HG03460 (cell line): ENCODE measurements around the gene GALNT15.

Experiments used
- ATAC-seq: cut with Tn5 transposase; IDR thresholded peaks from one replicate; pipeline ENCODE4 v1.9.1; 2021; ENCODE audit not compliant: unreplicated experiment

GALNT15 gene

DNA sequence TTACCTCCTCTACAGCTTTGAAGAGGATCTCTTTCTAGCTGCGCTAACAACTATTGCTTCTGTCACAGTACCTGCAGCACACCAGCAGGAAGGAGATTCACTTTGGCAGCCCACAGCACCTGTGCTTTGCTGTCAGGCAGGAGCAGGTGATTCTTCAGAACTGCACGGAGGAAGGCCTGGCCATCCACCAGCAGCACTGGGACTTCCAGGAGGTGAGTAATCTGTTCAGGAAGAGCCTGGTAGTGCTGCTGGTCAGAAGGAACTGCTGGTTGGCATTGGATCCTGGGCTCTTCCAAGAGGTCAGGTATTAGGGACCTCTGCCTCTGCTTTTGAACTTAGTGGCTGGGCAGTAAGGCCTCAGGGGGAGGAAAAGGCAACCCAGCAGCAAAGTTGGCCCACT lies 48.1 kb downstream of the GALNT15 start:
- no peak for ATAC-seq

DNA sequence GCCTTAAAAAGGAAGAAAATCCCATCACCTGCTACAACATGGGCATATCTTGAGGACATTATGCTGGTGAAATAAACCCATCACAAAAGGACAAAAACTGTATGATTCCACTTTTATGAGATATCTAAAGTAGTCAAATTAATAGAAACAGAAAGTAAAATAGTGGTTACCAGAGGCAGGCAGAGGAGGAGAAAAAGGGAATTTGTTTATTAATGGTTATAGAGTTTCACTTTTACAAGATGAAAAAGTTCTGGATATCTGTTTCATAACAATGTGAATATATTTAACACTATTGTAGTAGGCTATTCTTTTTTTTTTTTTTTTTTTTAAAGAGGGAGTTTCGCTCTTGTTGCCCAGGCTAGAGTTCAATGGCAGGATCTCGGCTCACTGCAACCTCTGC lies 49.8 kb downstream of the GALNT15 start:
- ATAC-seq: no peak

DNA sequence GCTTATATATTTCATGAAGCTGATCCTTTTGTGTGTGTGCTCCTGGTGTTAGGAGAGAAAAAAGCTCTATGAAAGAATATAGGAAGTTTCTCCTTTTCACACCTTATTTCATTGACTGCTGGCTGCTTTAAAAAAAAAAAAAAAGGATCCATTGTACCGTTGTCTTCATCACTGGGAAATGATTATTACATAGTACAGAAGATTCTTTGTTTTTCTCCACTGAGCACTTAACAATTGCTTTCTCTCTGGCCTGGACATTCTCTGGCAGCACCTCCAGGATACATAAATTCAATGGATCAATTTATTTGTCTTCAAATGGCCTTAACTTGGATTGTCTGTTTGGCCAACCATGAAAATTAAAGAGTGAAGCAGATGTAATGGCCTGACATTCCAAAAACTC lies 53.1 kb downstream of the GALNT15 start:
- no peak for ATAC-seq

DNA sequence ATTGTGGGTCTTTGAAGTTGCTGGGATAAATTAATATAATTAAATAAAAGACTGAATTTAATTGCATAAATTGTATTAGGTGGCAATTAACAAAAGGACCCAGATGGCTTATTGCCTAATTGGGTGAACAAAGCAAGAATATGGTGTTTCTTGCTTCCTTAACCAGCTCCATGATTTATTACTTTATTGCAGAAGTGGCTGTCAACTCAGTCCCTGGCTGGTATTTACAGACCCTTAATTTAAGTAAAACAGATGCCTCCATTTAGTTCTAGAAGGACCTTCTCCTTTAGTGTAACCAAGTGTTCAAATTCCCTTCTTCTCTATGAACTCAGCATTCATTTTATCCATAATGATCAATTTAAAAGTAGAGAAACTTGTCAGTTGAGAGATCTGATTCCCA lies 55.2 kb downstream of the GALNT15 start:
- ATAC-seq: no peak

DNA sequence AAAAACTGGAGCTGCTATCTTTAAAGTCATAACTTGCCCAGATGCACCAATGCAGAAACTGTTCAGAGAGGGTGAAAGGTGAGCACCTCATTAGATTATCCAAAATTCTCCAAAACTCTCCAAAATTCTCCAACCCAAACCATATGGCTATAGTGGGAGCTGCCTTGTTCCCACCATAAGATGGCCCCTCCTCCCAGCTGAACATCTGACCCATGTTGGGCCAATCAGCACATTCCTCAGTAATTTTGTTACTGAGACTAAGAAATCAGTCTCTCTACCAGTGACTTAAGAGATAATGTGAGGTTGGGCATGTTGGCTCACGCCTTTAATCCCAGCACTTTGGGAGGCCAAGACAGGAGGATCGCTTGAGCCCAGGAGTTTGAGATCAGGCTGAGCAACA lies 57.5 kb downstream of the GALNT15 start:
- ATAC-seq: no peak

DNA sequence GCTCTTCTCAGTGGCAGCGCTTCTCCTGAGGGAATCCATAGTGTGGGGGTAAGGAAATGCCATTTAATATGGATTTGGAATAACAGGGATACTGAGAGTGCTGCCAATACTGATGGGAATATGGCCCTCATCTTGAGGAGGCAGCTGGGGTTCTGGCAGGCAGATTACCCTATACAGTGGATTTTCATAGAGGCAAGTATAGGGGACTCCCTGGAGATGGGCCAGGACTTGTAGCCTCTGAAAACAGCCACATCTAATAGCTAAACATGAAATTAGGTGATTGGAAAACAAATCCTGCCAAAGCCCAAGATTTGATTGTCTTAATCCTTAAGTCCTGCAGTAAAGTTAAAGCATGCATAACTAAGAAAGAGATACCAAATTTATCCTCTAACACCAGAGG lies 59.3 kb downstream of the GALNT15 start:
- no peak for ATAC-seq

DNA sequence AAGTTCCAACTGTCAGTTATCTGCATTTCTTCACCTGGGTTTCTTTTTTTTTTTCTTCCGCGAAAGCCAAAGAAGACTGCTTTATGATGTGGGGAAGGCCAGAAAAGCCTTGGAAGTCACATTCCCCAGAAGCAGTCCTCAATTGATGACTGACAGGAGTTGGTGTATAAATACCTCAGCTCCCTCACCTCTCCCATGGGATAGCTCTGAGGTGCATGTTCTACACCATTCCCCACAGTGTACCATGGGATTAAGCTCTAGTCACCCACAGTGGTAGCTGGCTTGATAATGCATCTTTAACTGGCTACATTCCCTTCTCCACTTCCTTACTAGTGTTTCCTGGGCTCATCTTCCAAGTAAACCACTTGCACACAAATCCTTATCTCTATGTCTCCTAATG lies 59.8 kb downstream of the GALNT15 start:
- ATAC-seq: no peak

DNA sequence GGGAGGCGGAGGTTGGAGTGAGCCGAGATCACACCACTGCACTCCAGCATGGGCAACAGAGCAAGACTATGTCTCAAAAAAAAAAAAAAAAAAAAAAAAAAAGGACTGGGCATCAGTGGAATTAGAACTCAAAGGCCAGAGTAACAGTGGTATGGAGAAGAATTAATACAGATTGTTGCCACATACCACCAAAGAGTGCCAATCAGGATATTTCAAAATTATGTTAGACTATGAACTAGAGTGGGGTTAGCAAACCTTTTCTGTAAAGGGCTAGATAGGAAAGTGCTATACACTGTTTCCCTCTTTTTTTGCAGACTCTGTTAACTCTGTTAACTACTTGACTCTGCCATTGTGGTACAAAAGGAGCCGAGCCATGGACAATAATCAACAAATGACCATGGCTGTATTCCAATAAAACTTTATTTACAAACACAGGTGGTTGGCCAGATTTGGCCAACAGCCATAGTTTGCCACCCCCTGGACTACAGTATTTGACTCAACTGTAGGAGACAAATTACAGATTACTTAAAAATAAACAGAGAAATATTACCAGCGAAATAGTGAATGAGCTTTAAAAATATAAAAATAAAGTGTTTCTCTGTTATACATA lies 61.7 kb downstream of the GALNT15 start:
- ATAC-seq: no peak

DNA sequence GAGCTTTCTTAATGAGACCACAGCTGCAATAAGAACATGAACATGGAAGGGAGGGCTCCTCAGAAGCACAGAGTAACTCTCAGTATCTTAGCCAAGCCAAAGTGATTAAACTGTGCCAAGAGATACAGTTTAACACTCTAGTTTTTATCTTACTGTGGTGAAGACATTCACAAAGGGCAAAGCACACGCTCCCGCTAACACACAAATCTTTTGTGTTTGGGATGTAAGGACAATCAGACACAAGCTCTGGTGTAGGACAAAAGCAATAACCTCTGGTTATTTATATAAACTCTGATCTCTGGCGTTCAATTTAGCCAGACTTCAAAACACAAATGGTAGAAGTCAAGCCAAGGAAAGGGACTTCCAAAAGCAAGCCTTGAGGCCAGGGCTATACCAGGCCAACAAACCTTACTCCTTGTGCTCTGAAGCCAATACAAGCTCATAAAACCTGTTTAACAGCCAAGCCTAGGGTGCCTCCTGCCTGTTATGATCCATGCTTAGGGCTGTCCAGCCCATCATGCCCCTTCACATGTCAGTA lies 62.4 kb downstream of the GALNT15 start:
- no peak for ATAC-seq

DNA sequence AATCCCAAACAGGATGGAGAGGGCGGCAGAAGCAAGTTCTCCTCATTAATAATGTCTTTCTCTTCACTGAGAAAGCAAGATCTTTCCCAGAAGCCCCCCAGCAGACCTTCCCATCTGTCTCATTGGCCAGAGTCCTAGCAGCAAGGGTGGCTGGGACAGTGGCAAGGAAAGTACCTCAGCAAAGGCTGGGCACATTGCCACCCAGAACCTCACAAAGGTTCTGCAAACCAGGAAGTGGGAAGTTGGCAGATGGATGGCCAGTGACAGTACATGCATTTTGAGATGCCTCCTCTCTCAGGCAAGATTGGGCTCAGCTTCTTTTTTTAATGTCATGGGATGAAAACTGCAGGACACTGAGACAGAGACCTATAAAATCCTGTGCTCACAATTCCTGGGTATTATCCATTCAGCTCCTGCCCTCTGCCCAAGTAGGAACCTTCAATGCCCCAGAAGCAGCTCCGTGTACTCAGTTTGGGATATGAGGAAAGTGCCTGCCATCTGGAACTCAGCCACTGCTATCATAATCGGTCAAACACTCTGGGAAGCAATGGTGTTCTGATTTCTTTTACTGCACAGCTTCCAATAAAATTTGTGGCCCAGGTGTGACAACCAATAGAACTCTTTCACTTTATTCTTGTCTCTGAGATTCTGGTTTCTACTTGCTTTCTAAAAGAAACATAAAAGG lies 64.7 kb downstream of the GALNT15 start:
- no peak for ATAC-seq

DNA sequence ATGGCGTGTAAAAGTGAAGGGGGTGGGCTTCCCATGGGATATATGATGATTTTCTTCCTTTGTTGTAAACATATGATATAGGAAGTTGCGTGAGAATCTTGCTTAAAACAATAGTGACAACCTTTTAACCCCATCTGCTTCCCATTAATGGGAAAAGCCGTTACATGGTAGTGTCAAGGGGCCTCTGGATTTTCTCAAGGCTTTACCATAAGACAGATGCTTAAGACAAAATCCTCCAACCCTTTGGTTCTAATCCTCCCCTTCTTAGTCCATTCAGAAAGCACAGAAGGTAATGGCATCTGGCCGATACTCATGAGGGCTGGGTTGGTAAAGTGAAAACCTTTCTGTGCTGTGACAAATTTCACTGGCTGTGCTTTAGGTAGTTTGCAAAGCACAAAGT lies 65.3 kb downstream of the GALNT15 start:
- no peak for ATAC-seq

DNA sequence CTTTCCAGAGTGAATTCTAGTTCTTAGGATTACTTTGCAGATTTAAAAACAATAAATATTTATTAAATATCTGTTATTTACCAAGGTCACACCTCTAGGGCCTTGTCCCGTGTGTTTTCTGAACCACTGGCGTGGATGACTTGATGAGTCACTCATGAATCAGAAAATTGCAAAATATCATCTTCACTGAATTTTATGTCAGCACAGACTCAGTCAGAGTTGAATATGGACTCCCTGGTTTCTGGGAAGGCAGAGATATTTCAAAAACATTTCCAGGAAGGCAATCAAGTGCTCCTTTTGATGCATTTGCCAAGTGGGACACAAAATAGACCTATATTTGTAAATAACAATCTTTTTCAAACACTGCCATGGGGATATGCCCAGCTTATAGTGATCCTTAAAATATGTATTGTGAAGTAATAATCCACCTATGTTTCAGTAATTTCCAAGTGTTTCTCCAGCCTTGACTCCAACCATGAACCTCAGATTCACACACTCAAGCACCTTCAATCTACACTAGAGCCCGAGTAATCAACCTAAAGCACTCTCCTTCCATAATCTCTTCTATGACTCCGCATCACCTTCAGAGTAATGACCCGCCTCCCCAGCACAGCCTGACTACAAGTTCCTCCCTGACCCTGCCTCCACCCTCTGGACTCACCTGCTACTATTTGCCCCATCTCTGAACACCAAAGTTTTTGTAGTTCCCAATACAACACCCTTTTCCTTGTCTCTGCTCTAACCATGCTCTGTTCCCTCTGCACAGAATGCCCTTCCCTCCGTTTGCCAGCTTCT lies 65.9 kb downstream of the GALNT15 start:
- ATAC-seq: no peak

DNA sequence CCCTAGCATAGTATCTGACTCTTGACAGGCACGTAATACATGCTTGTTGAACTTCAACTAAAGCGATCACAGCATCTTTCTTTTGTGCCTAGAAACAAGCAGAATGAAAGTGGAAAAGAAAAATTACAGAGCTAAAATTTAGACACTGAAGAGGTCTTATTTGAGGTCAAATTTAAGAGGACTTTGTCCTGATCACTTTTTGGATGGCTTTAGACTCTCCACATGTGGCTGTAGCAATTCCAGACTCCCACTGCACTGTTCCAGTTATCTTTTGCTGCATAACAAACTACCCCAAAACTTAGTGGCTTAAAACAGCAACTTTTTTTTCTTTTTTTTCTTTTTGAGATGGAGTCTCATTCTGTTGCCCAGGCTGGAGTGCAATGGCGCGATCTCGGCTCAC lies 66.7 kb downstream of the GALNT15 start:
- ATAC-seq: no peak

DNA sequence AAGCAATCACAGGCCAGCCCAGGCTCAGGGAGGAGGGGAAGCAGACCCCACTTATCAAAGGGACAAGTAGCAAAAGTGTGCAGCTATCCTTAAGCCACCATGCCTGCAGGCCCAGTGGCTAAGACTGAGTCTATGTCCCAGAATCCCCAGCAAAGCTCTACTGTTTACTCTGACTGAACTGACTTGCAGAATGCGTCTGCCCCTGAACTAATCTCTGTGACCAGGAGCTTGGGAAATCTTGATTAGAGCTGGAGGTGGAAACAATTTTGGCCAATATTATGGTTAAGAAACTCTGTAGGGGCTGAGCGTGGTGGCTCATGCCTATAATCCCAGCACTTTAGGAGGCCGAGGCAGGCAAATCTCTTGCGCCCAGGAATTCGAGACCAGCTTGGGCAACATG lies 67.7 kb downstream of the GALNT15 start:
- ATAC-seq: no peak

DNA sequence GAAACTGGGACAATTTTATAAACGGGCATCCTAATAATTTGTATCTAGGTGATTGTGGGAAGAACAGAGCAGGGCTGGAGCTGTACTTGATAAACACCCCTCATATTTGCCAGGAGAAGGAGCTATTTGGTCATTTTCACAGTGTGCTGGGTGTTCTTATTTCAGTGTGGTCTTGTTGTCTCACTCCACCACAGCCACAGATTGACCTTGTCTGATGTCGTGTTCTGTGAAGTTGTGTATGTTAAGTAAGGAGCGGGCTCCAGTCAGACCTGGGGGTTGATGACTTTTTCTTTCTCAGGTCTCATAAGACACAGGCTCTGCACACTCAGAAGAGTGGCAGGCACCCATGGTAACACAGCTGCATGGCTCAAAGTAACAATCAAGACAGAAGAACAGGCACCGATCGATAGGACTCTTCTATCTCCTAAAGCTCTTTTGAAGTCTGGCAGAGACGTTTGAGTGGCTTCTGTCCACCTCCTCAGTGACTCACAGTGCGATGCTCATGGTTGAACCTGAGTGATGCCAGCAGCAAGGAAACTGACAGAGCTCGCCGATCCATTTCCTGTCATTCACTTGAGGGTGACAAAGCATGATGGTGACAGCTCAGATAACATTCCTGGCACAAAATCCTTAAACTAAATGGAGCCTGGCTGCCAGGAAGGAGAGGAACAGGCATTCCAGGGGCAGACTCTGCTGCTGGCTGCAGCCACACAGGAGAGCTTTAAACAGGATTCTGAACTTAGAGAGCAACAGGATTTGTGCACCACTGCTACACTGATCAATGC lies 69.4 kb downstream of the GALNT15 start:
- no peak for ATAC-seq

DNA sequence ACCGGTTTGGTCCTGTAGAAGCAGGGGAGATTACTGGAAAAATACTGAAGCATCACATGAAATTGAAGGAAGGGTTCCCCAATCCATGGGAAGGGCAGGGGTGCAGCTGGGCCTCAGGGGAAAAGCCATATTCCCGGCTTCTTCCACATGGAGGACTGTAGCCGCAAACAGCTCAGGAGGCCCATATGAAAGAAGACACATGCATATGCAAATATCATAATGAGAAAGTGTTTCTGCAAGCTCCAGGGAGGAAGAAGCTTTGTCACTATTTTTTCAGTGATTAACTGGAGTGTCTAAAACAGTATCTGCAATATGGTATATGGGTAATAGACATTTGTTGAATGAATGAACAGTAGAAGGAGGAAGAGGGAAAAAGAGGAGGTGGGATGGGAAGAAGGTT lies 71.1 kb downstream of the GALNT15 start:
- ATAC-seq: no peak

DNA sequence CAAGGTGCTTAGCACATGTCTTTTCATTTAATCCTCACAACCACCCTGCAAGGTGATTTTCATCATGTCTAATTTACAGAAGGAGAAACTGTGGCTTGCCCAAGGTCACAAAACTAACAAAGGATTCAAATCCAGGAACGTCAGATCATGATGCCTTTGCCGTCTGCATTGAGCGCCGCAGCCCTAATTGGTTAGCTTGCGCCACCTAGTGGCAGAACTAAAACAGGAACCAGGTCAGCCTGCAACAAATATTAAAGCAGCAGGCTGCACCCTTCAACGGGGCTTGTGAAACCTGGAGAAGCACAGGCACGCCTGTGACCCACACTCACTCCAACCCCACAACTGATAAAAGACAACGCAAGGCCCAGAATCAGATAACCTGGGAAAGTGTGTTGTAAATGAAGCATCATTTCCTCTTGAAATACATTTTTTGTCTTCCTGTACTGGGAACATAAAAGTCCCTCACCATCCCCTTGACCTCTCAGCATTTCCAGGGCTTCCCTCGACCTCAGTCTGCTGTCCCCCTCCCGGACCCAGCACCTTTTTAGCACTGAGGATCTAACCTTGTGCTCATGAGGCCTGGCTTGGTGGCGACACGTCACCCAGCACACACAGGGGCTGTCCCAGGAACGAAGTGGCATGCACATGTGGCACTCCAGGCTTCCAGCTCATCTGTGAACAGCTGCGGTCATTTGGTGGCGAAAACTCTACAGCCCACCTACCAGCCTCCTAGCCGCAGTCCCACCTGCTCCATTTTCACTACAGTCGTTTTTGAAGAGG lies 73.0 kb downstream of the GALNT15 start:
- peak; percentile 70 for ATAC-seq

DNA sequence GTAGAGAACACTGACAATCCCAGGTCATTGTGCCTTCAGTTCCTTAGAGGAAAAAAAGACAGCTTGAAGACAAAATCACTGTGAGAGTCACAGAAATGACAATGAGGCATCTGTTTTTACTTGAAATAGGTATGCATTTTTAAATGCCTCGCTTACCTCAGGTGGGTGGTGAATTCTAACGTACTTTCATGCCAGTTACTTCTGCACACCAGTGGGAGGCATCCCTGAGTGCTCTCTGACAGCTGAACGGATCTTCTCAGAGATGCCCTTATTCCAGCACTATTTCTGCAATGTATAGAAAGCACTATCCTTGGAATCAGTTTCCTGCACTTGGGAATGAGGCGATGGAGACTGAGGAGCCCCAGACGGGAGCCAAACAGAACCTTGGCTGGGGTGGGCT lies 74.1 kb downstream of the GALNT15 start:
- ATAC-seq: no peak

DNA sequence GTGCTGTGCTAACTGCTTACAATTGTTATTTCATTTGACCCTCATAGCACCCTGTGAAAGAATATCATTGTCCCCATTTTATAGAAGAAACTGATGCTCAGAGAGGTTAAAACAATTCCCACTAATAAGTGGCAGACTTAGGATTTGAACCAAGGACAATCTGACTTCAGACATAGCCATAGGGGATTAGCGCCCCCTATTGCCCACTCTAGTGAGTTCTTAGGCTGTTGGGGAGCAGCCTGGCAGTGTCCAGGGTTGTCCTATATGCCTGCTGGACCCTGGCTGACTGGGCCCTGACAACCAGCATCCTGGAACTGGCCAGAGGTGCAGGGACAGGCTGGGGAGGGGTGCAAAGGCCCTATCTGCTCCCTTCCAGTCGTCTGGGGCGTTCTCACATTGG lies 74.9 kb downstream of the GALNT15 start:
- ATAC-seq: no peak

DNA sequence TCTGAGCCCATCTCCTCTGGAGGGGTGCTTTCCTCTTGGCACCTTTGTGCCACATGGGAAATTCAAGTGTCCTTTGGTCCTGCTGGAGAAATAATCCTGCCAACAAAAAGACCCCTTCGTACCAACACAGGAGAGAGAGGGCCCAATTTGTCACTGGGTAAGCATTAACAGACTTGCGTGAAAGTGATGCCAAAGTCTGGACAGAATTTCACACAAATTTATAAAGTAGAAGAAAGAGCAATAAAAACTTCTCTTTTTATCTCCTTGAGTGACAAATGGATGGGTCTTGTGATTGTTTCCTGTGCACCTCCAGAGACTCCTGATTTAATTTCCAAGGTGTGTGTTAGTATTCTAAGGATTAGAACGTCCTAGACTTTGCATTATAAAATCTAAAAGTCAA lies 75.4 kb downstream of the GALNT15 start:
- ATAC-seq: no peak
